HT-29 (cell line): ENCODE results near the gene GAB1. TPM values are rescaled to one million over a fixed set of nuclear protein-coding genes. Genes with fewer than 3 reads are reported as not detected.

Experiments
- DNase-seq: peaks from one replicate; pipeline ENCODE4 v3.0.0-alpha.2; 2015; ENCODE audit warnings: low spot score
- total RNA-seq: library from RNA; depleted of rRNA; stranded (reverse); fragments of >200 nt; shearing (Covaris generic); gene quantifications from 2 replicates; pipeline ENCODE4 v1.2.3, GENCODE V29; 2014; rRNA removed

GAB1 gene
- total RNA-seq, result 7.8 and 8.7 TPM in 2 replicates

DNA sequence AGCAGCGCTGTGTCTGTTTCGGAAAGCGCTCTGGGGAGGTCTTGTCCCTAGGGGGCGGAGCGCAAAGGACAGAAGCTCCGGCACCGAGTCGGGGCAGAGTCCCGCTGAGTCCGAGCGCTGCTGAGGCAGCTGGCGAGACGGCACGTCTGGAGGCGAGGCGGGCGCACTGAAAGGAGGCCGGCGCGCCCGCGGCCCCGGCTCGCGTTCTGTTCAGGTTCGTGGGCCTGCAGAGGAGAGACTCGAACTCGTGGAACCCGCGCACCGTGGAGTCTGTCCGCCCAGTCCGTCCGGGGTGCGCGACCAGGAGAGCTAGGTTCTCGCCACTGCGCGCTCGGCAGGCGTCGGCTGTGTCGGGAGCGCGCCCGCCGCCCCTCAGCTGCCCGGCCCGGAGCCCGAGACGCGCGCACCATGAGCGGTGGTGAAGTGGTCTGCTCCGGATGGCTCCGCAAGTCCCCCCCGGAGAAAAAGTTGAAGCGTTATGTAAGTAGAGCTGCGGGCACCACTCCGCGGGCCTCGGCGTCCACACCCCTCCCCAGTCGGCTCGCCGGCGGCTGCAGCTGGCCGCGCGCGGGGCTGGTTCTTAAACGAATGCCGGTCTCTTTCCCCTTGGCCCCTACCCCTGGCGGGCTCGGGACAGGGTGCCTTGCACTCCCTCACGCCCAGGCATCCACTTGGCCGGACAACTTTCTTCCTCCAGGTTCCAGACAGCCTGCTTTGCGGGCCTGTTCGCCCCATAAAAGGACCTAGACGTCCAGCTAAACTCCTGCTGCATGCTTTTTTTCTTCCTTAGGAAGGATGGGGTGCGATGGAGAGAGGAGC is at the start of gene GAB1:
Gene GAB1 (plus strand): TSS at position 96 of the 819 bp plus-strand sequence. CDS start 313 bp downstream, at position 409.
- peak; percentile 80 for DNase-seq

DNA sequence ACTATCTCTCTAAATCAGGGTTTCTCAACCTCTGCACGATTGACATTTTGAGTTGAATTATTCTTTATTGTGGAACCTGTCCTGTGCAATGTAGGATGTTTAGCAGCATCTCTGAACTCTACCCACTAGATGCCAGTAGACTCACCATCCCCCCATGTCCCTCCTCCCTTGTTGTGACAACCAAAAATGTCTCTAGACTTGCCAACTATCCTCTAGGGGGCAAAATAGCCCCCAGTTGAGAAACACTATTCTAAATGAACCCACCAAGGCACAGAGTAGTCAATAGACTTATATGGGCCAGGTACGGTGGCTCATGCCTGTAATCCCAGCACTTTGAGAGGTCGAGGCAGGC is 49.1 kb upstream of the GAB1 start:
- no peak for DNase-seq

DNA sequence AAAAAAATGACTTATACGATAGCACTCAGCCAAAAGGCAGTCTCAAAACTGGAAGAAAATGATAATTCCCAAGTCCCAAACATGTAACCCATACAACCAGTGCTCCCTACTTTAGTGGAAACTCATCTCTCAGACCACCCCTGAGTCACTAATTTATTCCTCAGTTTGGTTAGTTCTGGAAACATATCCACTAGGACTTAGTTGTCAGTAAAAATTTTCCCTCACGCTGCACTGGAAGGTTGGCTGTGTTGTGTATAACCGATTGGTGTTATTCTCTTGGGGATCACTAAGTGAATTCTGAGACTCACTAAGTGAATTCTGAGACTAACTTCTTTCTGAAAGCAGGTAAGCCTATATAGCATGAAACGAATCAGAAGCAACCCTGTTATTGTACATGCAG is 48.5 kb upstream of the GAB1 start:
- no peak for DNase-seq

DNA sequence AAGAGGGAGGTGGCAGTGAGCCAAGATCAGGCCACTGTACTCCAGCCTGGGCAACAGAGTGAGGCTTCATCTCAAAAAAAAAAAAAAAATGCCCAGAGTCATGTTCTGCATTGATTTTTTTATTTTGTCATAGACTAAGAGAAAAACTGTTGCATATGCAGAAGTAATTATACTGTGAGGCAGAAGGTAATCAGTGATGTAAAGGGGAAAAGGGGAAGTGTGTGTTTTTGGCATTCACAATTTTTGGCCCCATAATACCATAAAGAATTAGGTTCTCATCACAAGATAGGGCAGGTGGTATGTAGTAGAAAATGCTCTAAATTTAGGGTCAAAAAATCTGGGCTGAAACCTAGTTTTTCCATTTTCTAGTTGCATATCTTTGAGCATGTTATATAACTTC is 47.3 kb upstream of the GAB1 start:
- no peak for DNase-seq

- no peak for DNase-seq
Measured at GRCh38 chr4:143291314-143291713, 45.4 kb upstream of the GAB1 start.

GRCh38 chr4:143292858-143293257 is 43.8 kb upstream of the GAB1 start:
- DNase-seq, result no peak

DNA sequence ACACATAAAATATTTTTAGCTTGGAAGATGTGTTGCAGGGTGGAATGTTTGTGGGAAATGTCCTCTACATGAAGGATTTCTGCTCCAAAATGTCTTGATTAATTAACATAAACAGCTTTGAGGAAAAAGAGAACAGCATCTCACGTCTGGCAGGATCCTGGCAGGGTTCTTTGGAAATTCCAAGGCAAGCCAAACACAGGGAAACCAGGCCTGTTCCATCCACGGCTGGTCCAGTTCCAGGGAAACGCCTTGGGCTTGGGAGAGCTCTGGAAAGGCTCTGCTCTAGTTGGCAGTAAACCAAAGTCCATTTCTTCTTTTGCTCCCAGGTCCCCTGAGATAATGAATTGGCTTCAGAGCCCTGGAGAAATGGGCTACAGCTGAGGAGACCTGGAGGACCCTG is 42.4 kb upstream of the GAB1 start:
- DNase-seq, result no peak

GRCh38 chr4:143294710-143295275 is 41.9 kb upstream of the GAB1 start:
- DNase-seq, result no peak

- DNase-seq, result no peak
Measured at GRCh38 chr4:143296397-143297067, 40.1 kb upstream of the GAB1 start.

DNA sequence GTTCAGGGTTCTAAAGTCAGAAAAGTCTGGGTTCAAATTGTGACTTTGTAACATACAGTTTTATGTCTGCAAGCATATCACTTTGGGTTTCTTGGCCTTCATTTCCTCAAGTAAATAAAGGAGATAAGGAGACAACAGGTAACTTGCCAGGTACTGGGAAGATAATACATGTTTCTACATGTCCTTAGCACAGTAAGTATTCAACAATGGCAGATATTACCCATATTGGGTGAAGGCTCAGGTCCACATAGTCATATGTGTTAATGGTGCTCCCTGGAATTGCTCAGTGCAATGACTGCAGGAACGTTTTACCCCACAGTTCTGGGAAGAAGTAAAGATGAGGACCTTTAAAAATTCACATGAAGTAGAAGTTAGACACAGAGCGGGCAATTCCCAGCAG is 35.8 kb upstream of the GAB1 start:
- DNase-seq, result no peak

DNA sequence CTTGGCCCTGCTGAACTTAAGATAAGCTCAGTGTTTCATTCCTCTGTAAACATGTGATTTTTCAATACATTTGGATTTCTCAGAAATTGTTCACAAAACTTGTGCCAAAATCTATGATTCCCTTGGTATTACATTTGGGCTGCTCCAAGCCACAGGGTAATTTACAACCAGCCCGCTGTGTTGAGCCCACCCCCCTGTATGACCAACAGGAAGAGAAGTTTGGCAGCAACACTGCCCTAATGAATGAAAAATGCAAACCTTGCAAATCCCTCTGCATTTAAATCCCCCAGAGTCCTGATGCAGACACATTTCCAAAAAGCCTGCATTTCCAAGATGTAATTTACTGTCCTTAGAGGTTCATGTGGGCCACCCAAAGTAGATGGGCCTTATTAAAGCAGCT is 34.1 kb upstream of the GAB1 start:
- DNase-seq, result no peak

DNA sequence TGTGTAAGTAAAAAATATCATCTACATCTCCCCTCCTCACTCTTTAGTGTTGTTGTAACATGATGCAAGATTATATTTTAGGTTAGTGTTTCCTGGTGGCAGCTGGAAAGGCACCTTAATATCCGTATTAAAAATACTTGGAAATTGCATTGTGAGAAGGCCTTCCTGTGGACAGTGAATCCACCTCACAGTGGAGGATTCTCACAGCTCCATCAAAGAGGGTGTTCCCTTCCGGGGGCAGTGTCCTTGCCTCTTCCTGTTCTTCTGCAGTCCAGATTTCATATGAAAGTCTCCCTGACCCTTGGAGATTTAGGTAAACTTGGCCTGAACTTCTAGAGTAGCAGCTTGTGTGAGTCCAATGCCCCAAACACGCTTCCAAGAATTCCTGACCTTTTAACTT is 29.9 kb upstream of the GAB1 start:
- DNase-seq, result no peak

- DNase-seq, result no peak
Measured at GRCh38 chr4:143307531-143307930, 29.1 kb upstream of the GAB1 start.

- DNase-seq, result no peak
Measured at GRCh38 chr4:143308377-143308776, 28.3 kb upstream of the GAB1 start.

- DNase-seq, result no peak
Measured at GRCh38 chr4:143311924-143312323, 24.8 kb upstream of the GAB1 start.

DNA sequence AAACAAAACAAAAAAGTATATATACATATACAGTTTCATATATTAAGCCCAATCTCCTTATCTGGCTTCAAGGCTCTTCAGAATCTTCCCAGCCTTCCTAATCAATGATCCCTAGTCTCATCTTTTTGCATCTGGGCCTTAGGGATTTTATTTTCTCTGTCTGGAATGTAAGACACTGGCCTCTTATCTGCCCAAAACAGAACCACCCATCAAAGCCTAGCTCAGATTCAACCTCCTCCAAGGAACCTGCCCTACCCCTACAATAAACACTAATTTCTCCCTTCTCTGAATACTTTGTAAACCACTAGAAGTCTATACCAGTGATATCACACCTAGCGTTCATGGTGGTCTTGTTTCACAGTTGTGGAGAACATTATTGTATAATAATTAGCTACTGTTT is 23.2 kb upstream of the GAB1 start:
- no peak for DNase-seq

DNA sequence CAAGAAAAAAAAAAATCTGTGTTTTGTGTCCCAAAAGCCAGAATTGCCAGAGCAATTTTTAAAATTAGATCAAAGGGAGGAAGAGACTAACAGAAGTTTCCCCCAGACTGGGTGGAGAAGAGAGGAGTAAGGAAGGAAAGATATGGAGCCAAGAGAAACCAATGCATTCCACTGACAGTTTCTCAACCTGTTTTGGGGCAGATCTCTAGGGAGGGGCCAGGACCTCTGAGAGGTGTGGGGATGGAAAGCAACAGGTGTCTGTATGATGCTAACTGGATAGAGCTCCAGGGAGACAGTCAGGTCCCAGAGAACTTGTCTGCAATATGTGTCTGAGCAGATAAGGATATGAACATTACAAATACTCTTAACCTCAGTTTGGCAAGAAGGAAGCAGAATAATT is 22.7 kb upstream of the GAB1 start:
- DNase-seq, result no peak

- DNase-seq, result no peak
Measured at GRCh38 chr4:143320113-143320512, 16.6 kb upstream of the GAB1 start.

DNA sequence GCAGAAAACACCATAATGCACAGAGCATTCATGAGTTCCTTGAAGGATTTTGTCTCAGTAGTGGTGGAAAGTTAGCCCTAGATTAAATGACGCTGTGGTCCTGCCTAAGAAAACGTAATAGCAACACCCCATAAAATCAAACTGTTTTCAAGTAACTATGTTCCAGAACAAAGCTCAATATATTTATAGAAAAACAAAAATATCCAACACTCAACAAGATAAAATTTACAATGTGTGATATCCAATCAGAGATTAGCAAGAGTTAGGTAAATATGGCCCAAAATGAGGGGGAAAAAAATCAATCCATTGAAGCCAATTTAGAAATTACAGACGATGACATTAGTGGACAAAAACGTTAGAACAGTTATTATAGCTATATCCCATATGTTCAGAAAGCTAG is 9.9 kb upstream of the GAB1 start:
- DNase-seq, result no peak

DNA sequence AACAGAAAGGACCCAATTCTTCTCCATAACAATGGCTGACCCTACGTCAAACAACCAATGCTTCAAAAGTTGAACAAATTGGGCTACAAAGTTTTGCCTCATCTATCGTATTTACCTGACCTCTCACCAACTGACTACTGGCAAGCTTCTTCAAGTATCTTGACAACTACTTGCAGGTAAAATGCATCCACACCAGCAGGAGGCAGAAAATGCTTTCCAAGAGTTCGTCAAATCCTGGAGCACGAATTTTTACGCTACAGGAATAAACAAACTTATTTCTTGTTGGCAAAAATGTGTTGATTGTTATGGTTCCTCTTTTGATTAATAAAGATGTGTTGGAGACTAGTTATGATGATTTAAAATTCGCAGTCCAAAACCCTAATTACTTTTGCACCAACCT is 6.7 kb upstream of the GAB1 start:
- DNase-seq, result no peak

DNA sequence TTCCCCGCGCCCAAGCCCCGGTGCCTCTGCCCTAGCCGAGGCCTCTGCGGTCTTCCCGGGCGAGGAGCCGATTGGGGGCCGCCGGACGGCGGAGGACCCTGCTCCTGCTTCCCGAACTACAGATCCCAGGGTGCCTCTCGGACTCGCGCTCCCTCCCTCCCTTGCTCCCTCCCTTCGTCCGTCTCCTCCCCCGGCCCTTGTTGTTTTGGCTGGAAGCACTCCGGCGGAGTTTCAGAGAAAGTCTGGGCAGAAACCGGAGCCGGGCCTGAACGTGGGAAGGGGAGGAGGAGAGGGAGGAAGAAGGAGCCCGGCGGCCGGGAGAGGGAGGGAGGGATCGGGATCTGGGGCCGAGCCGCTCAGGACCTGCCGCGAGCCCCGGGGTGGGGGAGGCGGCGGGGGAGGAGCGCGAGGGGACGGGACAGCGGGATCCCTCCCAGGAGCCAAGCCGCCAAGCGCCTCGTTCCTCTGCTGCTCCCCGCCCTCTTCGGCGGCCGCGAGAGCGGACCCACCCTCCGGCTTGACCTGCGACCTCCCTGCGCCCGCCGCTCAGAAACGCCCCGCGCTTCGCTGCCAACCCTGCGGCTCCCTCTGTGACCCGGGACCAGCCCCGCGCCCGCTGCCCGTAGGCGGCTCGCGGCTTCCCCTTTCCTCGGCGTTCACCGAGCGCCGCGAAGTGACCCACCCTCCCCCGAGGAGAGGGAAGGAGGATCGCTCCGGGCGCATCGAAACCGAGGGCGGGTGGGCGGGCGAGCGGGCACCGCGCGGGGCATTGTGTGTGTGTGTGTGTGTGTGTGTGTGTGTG is 496 bp upstream of the GAB1 start:
- peak; percentile 82 for DNase-seq
